AG04450 (cell line): Measurements from ENCODE around the gene DNAJC21. TPM values are rescaled to one million over a fixed set of nuclear protein-coding genes. Genes with fewer than 3 reads are reported as not detected.
A peak's percentile ranks its signal among the peaks of the same experiment; 100 is the strongest.

Source experiments
- CTCF ChIA-PET: fragments of 300-600, 350-600 bp; formaldehyde crosslinking; extraction: SDS; loops from one replicate; lab custom pipeline; 2022; ENCODE audit warnings: antibody characterized with exemption, inconsistent platforms; lab: Charles Lee
- POLR2A ChIA-PET: fragments of 350-600 bp; formaldehyde crosslinking; extraction: SDS; loops from one replicate; lab custom pipeline; 2021; ENCODE audit warnings: antibody characterized with exemption, inconsistent platforms; lab: Yijun Ruan, JAX
- DNase-seq: peaks from one replicate; pipeline ENCODE4 v3.0.0-alpha.2; 2011; ENCODE audit warnings: low read depth, low spot score
- H3K27ac ChIP-seq: one replicate; pipeline ENCODE4 v1.5.1; 2012; ENCODE audit warnings: low read depth, low read length, control low read depth
- H3K27me3 ChIP-seq: one replicate; pipeline ENCODE4 v1.6.0; 2012; ENCODE audit warnings: low read length; ENCODE audit not compliant: control insufficient read depth, insufficient read depth
- H3K4me3 ChIP-seq: 2 replicates; pipeline ENCODE4 v1.5.1; 2011; ENCODE audit warnings: mild to moderate bottlenecking, low read depth, low read length, control low read depth
- H3K9me3 ChIP-seq: 2 replicates; pipeline ENCODE4 v1.5.1; 2012; ENCODE audit warnings: low read length; ENCODE audit not compliant: control insufficient read depth, insufficient read depth
- polyA plus RNA-seq: library from polyadenylated mRNA; depleted of rRNA; stranded (reverse); fragments of >200 nt; gene quantifications from 2 replicates; pipeline ENCODE4 v1.2.3, GENCODE V29; 2011
- TF ChIP-seq, protein P1 (sequence below): IDR thresholded peaks from 2 replicates; pipeline ENCODE4 v1.5.1; 2011; ENCODE audit warnings: low read depth, low read length, control low read depth, inconsistent platforms

DNAJC21 gene
- polyA plus RNA-seq, 1 experiment: 40.7 TPM

DNA sequence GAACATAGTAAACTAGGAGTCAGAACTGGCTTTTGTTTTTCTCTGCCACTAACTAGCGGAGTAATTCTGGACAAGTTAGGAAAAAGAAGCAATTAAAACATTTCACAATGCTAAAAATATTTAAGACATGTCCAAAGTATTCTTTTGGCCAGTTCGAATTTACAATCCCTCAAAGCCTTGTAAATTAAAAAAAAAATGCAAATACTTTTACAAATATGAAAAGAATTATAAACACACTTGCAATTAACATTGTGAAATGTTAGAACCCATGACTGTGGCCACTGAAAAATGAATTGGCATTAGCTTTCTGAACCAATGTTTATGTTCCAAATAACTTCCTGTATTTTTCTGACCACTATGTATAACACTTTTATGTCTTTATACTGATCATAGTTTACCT, 16.3 kb upstream of the DNAJC21 start:
- peaks cover 2% of the 10 kb centered on the region; the same call in 1 of the 2 replicates for H3K9me3 ChIP-seq
- DNase-seq: peak; percentile 55
- no peak overlapping the region for H3K27ac ChIP-seq
- POLR2A ChIA-PET: interaction anchor here (0.8 kb wide), 1 partner anchor 10 kb away, joined by 6 read pairs; no protein-coding TSS in a partner anchor
- TF ChIP-seq, protein P1, sequence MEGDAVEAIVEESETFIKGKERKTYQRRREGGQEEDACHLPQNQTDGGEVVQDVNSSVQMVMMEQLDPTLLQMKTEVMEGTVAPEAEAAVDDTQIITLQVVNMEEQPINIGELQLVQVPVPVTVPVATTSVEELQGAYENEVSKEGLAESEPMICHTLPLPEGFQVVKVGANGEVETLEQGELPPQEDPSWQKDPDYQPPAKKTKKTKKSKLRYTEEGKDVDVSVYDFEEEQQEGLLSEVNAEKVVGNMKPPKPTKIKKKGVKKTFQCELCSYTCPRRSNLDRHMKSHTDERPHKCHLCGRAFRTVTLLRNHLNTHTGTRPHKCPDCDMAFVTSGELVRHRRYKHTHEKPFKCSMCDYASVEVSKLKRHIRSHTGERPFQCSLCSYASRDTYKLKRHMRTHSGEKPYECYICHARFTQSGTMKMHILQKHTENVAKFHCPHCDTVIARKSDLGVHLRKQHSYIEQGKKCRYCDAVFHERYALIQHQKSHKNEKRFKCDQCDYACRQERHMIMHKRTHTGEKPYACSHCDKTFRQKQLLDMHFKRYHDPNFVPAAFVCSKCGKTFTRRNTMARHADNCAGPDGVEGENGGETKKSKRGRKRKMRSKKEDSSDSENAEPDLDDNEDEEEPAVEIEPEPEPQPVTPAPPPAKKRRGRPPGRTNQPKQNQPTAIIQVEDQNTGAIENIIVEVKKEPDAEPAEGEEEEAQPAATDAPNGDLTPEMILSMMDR: no peak
- CTCF ChIA-PET: interaction anchor here (4.0 kb wide), 1 partner anchor 15 kb away, joined by 18 read pairs; no protein-coding TSS in a partner anchor
- H3K27me3 ChIP-seq: no peaks in the 10 kb centered on the region
- no peak overlapping the region for H3K4me3 ChIP-seq

DNA sequence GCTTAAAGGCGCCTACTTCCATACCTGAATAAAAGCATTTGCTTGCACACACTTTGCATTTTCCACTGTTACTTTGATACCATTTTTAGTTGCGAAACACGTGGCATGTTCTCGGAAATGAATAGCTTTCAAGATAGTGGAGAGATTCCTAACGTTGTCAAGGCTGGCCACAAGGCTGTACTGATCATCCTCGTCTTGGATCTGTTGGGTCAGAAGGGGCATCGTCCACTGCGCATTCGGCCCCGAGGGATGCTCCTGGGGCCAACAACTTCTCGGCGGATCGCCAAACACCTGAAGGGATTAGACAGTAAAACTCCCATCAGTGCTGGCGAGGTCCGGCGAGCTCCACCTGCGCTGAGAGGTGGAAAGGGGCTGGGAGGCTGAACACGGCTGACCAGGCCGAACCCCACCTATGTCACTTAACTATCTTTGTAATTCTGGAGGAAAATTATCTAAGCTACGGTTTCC, 14.7 kb upstream of the DNAJC21 start:
- peaks cover 2% of the 10 kb centered on the region; the same call in 1 of the 2 replicates for H3K9me3 ChIP-seq
- no peak for DNase-seq
- ChIA-PET CTCF (interaction anchor here (0.9 to 3.1 kb wide), 4 partner anchors 9 to 428 kb away, joined by 4 to 15 read pairs (median 6); no protein-coding TSS in a partner anchor), POLR2A (interaction anchor here (1.3 to 2.3 kb wide), 4 partner anchors 9 to 440 kb away, joined by 3 to 29 read pairs (median 7); partner anchors contain the start of gene DNAJC21)
- peak overlapping the region; percentile 77 for H3K27ac ChIP-seq
- H3K27me3 ChIP-seq: no peaks in the 10 kb centered on the region
- TF ChIP-seq, protein P1: no peak
- H3K4me3 ChIP-seq: peak overlapping the region; percentile 98

DNA sequence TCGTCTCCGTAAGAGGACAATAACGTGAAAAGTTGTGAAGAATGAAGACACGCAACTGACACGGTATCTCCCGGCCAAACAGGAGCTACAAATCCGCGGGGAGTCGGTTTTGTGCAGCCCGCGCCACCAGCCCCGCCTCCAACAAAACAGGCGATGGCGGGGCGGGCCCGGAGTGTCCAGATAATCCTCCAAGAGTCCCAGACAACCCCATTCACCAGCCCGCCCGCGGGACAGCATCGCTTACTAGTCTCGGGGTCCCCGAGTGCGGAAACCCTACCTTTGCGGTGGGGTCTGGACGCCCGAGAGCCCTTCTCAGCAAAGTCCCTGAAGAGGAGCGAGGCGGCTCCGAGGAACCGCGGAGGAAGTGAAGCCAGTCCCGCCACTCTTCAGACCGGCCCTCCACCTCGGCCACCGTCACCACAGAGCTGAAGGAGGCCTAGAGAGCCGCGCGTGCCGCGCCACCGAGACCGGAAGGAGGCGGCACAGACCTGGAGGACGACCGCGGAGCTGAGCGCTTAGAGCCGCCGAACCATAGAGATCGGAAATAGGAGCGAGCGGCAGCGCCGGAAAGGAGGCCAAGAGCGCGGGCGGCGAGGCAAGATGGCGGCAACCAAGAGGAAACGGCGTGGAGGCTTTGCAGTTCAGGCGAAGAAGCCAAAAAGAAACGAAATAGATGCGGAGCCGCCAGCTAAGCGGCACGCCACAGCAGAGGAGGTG, 14.1 kb upstream of the DNAJC21 start, which contains the start of the genes BRIX1 and RAD1:
TSS of gene BRIX1 (plus strand) at position 573 of the 717 bp plus-strand sequence. CDS start at position 601, 28 bp downstream.
TSS of gene RAD1 (minus strand) at position 366 of the 717 bp plus-strand sequence. CDS start 612 bp downstream, outside the sequence.
- CTCF ChIA-PET: interaction anchor here (0.9 to 3.1 kb wide), 4 partner anchors 8 to 429 kb away, joined by 4 to 15 read pairs (median 6); no protein-coding TSS in a partner anchor
- Histone ChIP-seq H3K4me3 (peak within 1 kb of the TSS; percentile 98), H3K27me3 (no peaks in the 10 kb centered on the region), H3K9me3 (peaks cover 2% of the 10 kb centered on the region; the same call in 1 of the 2 replicates), H3K27ac (peak within 1 kb of the TSS; percentile 77)
- peak; percentile 90 for DNase-seq
- TF ChIP-seq, protein P1: no peak
- POLR2A ChIA-PET: interaction anchor here (0.7 to 2.3 kb wide), 5 partner anchors 8 to 440 kb away, joined by 3 to 29 read pairs (median 3); partner anchors contain the start of gene DNAJC21

DNA sequence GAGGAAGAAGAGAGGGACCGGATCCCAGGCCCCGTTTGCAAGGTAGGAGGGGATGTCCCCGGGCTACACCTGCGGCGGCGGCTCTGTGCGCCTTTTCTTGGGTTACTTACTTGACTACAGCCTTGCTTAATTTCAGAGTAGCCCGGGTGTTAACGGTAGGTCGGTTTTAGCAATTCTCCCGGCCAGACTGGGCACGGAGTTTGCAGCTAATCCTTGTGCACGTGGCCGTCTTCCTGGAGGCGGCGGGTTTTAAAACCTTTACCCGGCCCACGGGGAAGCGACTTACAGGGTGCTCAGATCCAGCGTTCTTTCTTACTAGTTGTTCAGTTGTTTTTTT, 13.5 kb upstream of the DNAJC21 start:
- TF ChIP-seq, protein P1: no peak
- Histone ChIP-seq H3K4me3 (peak overlapping the region; percentile 98), H3K9me3 (peaks cover 2% of the 10 kb centered on the region; the same call in 1 of the 2 replicates), H3K27me3 (no peaks in the 10 kb centered on the region), H3K27ac (peak overlapping the region; percentile 55)
- CTCF ChIA-PET: interaction anchor here (1.4 to 3.1 kb wide), 2 partner anchors 10 to 17 kb away, joined by 7 to 15 read pairs; no protein-coding TSS in a partner anchor
- DNase-seq: no peak
- POLR2A ChIA-PET: interaction anchor here (0.7 to 2.3 kb wide), 5 partner anchors 8 to 441 kb away, joined by 3 to 29 read pairs (median 3); partner anchors contain the start of gene DNAJC21
